ENCODE measurements around the gene EHD1.

EHD1 gene

DNA sequence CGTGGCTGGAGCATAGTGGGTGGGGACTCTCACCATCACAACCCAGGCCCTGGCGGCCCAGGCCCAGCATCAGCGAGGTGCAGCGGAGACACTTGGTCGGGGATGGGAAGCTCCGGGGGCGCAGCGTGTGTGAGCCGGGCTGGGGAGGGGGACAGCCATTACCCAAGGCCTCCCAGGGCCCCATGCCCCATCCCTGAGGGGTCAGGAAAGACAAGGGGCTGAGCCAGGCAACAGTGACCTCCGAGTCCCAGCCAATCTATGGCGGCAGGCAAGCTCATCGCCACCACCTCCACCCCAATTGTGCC, 45.3 kb downstream of the EHD1 start:
- DNase-seq (ENCODE audit: low spot score) = no peak
- TF ChIP-seq, protein P1, sequence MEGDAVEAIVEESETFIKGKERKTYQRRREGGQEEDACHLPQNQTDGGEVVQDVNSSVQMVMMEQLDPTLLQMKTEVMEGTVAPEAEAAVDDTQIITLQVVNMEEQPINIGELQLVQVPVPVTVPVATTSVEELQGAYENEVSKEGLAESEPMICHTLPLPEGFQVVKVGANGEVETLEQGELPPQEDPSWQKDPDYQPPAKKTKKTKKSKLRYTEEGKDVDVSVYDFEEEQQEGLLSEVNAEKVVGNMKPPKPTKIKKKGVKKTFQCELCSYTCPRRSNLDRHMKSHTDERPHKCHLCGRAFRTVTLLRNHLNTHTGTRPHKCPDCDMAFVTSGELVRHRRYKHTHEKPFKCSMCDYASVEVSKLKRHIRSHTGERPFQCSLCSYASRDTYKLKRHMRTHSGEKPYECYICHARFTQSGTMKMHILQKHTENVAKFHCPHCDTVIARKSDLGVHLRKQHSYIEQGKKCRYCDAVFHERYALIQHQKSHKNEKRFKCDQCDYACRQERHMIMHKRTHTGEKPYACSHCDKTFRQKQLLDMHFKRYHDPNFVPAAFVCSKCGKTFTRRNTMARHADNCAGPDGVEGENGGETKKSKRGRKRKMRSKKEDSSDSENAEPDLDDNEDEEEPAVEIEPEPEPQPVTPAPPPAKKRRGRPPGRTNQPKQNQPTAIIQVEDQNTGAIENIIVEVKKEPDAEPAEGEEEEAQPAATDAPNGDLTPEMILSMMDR (IDR thresholded peaks at IDR 0.05; ENCODE audit: extremely low read depth, missing control alignments) = no peak

- no peak for DNase-seq (ENCODE audit: low spot score)
- TF ChIP-seq, protein P1 (IDR thresholded peaks at IDR 0.05; ENCODE audit: extremely low read depth, missing control alignments) = no peak
Measured at GRCh38 chr11:64832467-64833197, 45.8 kb downstream of the EHD1 start.

GRCh38 chr11:64831411-64831891, 47.0 kb downstream of the EHD1 start:
- TF ChIP-seq, protein P1 (IDR thresholded peaks at IDR 0.05; ENCODE audit: extremely low read depth, missing control alignments) = no peak
- DNase-seq (ENCODE audit: low spot score) = no peak

DNA sequence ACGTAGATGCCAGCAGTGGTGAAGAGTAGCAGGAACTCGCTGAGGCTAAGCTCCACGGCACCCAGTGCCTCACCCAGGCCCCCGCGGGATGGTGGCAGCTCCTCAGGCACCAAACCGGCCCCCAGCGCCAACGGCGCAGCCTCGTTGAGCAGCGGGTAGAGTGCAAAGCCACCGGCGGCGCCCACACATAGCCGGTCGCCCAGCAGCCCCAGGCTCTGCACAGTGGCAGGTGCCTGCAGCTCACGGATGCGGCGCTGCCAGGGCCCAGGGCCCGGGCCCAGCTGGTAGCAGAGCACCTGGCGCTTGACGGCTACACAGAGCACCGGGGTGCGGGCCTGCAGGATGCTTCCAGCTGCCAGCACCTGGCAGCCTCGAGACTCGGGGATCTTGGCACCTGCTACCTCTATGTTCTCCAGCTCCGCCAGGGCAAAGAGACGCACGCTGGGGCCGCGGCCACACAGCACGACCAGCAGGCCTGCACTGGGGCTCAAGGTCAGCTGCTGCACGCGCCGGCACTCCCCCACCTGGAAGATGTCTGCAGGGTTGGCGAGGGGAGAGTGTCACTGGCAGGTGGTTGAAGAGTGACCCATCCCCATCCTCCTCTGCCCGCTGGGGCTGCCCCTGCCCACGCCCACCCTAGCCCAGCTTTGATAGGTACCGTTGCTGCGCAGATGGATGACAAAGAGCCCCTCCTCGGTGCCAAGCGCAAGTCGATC, 48.7 kb downstream of the EHD1 start:
- TF ChIP-seq, protein P1 (IDR thresholded peaks at IDR 0.05; ENCODE audit: extremely low read depth, missing control alignments) = no peak
- DNase-seq (ENCODE audit: low spot score) = no peak

DNA sequence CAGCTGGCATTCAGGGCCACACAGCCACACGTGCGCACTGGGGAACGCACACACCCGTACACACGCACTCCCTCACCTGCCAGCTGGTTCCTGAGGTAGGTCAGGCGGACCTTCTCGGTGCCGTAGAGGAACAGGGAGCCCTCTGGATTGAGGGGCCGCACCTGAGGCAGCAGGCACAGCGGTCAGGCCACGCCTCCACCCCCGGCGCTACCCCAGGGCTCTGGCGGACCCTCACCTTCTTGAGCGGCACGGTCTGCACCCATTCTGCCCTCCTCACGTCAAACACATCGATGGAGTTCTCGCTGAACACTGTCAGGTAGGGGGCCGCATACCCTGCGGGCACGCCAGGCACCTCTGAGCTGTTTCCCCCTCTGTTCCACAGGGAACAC, 51.0 kb downstream of the EHD1 start:
- TF ChIP-seq, protein P1 (IDR thresholded peaks at IDR 0.05; ENCODE audit: extremely low read depth, missing control alignments) = no peak
- DNase-seq (ENCODE audit: low spot score) = no peak

- TF ChIP-seq, protein P1 (IDR thresholded peaks at IDR 0.05; ENCODE audit: extremely low read depth, missing control alignments) = no peak
- no peak for DNase-seq (ENCODE audit: low spot score)
Measured at GRCh38 chr11:64826578-64827450, 51.6 kb downstream of the EHD1 start.
